HG03575 (cell line): ENCODE data around the gene SLC24A3.

Experiments used
- ATAC-seq: cut with Tn5 transposase; IDR thresholded peaks from one replicate; pipeline ENCODE4 v1.9.1; 2021; ENCODE audit not compliant: unreplicated experiment, insufficient number of reproducible peaks, low FRiP score; ENCODE audit errors: extremely low read depth

SLC24A3 gene

GRCh38 chr20:19691125-19691524 is 478.7 kb downstream of the SLC24A3 start:
- ATAC-seq: no peak

- no peak for ATAC-seq
Observed at GRCh38 chr20:19692100-19692499, 479.7 kb downstream of the SLC24A3 start.

- ATAC-seq: no peak
Observed at GRCh38 chr20:19692685-19693119, 480.3 kb downstream of the SLC24A3 start.

- ATAC-seq: no peak
Observed at GRCh38 chr20:19693508-19693907, 481.1 kb downstream of the SLC24A3 start.

GRCh38 chr20:19695081-19695480 is 482.6 kb downstream of the SLC24A3 start:
- no peak for ATAC-seq

- ATAC-seq: no peak
Observed at GRCh38 chr20:19696620-19697019, 484.2 kb downstream of the SLC24A3 start.

- ATAC-seq: no peak
Observed at GRCh38 chr20:19697415-19697814, 485.0 kb downstream of the SLC24A3 start.

- ATAC-seq: no peak
Observed at GRCh38 chr20:19699180-19699971, 486.9 kb downstream of the SLC24A3 start.

- ATAC-seq: no peak
Observed at GRCh38 chr20:19701429-19701828, 489.0 kb downstream of the SLC24A3 start.

- no peak for ATAC-seq
Observed at GRCh38 chr20:19706463-19706862, 494.0 kb downstream of the SLC24A3 start.

GRCh38 chr20:19709635-19710335 is 497.3 kb downstream of the SLC24A3 start:
- no peak for ATAC-seq

- no peak for ATAC-seq
Observed at GRCh38 chr20:19710336-19711120, 498.1 kb downstream of the SLC24A3 start.

GRCh38 chr20:19711126-19711525 is 498.7 kb downstream of the SLC24A3 start:
- no peak for ATAC-seq

- ATAC-seq: no peak
Observed at GRCh38 chr20:19712721-19713260, 500.3 kb downstream of the SLC24A3 start.

- ATAC-seq: no peak
Observed at GRCh38 chr20:19713822-19714578, 501.6 kb downstream of the SLC24A3 start.

GRCh38 chr20:19714579-19714840 is 502.1 kb downstream of the SLC24A3 start:
- ATAC-seq: no peak

GRCh38 chr20:19715986-19716385 is 503.5 kb downstream of the SLC24A3 start:
- ATAC-seq: no peak

GRCh38 chr20:19718880-19719279 is 506.4 kb downstream of the SLC24A3 start:
- ATAC-seq: no peak

- no peak for ATAC-seq
Observed at GRCh38 chr20:19720991-19721390, 508.5 kb downstream of the SLC24A3 start.
